Cardiac septum (tissue), 1 donor: ENCODE data around the gene ZNF628. TPM values are rescaled to one million over a fixed set of nuclear protein-coding genes. Genes with fewer than 3 reads are reported as not detected.
"Not testable (repeated sequence)": the region's sequence is repeated elsewhere in the genome, so short reads cannot be mapped to it uniquely, and the experiment has no call there.

Source experiments
- DNase-seq: peaks from one replicate; pipeline ENCODE4 v3.0.0-alpha.2; 2020; ENCODE audit warnings: low spot score
- intact Hi-C: fragments of 100-400 bp; cut with DNase I; formaldehyde crosslinking; loops from one replicate; pipeline ENCODE4 v1.14.0; 2022
- total RNA-seq: library from RNA; stranded (reverse); fragmentation: NEBNext Ultra II Directional; extraction: Animal tissue kit (Norgen Biotek cat#: 25700); gene quantifications from one replicate; pipeline ENCODE4 v1.2.1, GENCODE V29; 2021
- donor health status: DM: no; HTN: no; CAD: no.

ZNF628 gene
- total RNA-seq, 1 donor from 2014 or later = 3.4 TPM

DNA sequence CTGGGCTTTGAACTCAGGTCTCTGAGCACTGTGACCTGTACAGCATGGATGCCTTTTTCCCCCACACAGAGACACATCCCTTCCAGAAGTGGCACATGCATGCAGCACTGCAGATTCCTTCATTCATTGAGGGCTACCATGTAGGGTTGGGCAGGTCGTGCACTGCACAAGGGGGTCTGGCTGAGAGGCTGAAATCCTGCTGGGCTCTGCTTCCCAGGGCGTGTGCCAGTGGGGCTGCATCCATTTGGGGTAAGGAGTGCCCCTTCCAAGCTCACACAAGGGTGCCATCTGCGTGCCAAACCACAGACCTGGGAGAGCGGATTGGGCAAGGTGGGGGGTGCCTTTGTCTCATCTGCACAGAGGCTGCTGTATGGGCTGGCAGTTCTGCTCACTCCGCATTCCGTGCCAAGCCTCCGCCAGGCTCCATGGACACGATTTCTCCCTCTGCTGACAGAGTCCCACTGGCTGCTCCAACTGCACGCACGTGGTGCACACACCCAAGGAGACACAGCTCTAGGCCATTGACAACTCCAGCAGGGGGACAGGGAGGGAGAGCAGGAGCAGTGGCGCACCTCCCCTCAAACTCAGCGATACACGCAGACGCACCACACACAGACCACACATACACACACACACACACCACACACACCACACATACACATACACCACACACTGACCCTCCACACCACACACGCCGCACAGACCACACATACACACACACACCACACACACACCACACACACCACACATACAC lies 28.8 kb upstream of the ZNF628 start:
- DNase-seq = no peak
- intact Hi-C loops = no loop called here

GRCh38 chr19:55448175-55448490 lies 28.3 kb upstream of the ZNF628 start:
- intact Hi-C loops, DNase-seq: not testable (repeated sequence)

DNA sequence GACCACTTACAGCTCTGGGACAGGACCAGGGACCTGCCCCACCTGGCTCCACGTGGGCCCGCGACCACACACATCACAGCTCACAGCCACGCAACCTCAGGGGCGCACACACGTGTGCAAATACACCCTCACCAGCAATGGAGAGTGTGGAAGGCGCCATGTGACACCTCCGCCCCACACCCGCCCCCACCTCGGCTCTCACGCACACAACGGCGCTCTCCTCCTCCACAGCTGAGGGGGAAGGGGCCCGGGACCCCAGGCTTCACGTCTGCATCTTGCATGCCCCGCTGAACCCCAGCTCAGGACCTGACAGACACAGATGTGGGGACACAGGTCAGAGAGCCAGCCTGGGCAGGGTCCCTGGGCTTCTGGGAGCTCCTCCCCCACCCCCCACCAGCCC lies 26.9 kb upstream of the ZNF628 start:
- DNase-seq = no peak
- intact Hi-C loops = no loop called here

DNA sequence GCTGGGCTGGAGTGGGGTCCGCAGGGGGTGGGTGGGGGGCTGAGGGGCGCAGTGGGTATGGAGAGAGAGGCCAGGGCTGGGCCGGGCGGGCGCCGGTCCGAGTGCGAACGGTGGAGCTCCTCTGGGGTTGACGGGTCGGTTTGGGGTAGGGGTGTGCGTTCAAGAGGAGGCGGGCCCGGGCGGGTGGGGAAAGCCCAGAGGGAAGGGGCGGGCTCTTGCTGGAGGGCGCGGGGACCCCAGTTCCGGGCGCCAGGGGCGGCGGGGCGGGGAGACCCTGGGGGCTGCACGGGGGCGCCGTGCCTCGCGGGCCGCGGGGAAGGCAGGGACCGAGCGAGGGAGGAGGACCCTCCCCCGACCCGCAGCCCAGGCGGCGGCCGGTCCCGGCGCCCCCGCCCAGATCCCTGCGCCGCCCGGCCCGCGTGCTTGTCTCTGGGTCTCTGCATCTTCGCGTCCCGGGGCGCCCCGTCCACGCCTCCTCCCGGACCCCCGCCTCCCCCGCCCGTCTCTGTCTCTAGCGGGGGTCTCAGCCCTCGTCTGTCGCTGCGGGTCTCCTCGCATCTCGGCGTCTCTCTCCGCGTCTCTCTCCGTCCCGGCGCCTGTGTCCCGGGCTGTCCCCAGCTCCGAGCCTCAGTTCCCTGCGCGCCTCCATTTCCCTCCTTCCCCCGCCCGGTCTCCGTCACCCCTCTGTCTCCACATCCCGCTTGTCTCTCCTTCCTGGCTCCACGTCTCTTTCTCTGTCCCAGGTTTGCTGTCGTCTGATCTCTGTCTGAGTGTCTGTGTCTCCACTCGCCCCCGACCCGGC lies 25.1 kb upstream of the ZNF628 start:
- intact Hi-C loops = no loop called here
- no peak for DNase-seq

GRCh38 chr19:55451965-55452748 lies 24.3 kb upstream of the ZNF628 start:
- intact Hi-C loops = no loop called here

DNA sequence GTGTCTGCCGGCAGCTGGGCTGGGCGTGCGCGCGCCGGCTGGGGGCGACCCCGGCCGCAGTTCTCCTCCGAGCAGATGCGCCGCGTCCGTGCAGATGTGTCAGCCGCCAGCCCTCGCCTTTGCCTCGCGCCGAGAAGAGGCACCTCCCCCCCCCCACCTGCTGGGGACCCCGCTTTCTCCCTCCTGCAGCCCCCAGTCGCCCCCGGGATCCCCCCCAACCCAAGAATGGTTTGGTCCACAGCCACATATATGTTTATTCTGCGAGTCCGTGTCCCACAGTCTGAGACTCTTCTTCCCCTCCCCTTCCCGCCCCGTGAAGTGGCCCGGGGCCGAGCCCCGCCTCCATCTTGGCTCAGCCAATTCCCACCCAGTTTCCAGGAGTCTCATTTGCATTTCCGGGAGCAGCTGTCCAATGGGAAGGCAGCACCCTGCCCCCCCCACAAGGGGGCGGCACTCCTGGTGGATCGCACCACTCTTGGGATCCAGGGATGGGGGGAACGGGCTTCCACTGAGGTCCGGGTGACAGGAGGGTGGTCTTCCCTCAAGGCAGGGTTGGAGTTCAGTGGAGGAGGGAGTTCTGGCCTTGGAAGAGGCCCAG lies 23.6 kb upstream of the ZNF628 start:
- DNase-seq = no peak
- intact Hi-C loops = no loop called here

More at GRCh38 chr19:55451965-55452748, 24.3 kb upstream of the ZNF628 start:
- DNase-seq = no peak

- intact Hi-C loops = no loop called here
- no peak for DNase-seq
Observed at GRCh38 chr19:55453511-55454260, 22.7 kb upstream of the ZNF628 start.

DNA sequence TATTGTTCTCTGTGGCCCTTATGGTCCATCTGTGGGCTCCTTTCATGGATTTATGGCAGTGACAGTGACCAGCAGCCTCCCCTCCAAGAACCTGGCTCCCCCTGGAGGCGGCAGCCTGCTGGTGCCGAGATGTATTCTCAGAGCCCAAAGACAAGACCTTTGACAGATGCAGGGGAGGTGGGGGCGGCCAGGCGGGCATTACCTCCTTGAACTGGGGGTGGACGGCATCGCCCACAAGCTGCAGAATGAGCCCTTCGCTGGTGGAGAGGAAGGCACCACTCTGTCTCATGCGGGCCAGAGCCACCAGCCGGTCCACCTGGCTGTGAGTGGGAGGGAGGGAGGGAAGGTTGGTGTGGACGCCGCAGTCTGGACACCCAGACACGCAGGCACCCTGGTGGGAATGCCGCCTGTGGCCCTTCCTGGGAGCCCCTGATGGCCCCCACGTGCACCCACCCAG lies 21.6 kb upstream of the ZNF628 start:
- DNase-seq = no peak
- intact Hi-C loops = no loop called here

- DNase-seq = no peak
- intact Hi-C loops = no loop called here
Observed at GRCh38 chr19:55455576-55456235, 20.7 kb upstream of the ZNF628 start.

- intact Hi-C loops = no loop called here
- no peak for DNase-seq
Observed at GRCh38 chr19:55456347-55456746, 20.1 kb upstream of the ZNF628 start.

GRCh38 chr19:55457683-55458457 lies 18.5 kb upstream of the ZNF628 start:
- intact Hi-C loops = no loop called here
- no peak for DNase-seq

DNA sequence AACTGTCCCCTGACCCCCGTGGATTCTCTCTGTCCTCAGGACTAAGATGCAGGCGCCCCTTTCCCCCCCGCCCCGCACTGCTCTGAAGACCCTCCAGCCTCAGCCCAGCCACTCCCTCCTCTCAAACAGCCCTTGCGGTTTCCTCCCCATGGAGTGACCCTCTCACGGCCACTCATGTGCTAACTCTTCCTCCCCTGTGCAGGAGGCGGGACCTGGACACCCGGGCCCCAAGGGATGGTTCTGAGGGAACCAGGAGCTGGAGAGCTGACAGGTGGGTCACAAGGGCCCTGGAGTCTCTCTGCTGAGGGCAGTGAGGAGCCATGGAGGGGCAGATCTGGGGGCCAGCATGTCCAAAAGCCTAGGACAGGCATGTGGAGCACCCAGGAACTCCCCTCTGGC lies 16.9 kb upstream of the ZNF628 start:
- no peak for DNase-seq
- intact Hi-C loops = no loop called here

GRCh38 chr19:55459950-55460657 lies 16.3 kb upstream of the ZNF628 start:
- DNase-seq = no peak
- intact Hi-C loops = loop anchor here (5.0 kb wide), 1 partner anchor 53 kb away; the partner anchor contains the start of gene UBE2S

- DNase-seq = peak; percentile 89
- intact Hi-C loops = loop anchor here (5.0 kb wide), 1 partner anchor 53 kb away; the partner anchor contains the start of gene UBE2S
Observed at GRCh38 chr19:55460670-55461258, 15.7 kb upstream of the ZNF628 start.

DNA sequence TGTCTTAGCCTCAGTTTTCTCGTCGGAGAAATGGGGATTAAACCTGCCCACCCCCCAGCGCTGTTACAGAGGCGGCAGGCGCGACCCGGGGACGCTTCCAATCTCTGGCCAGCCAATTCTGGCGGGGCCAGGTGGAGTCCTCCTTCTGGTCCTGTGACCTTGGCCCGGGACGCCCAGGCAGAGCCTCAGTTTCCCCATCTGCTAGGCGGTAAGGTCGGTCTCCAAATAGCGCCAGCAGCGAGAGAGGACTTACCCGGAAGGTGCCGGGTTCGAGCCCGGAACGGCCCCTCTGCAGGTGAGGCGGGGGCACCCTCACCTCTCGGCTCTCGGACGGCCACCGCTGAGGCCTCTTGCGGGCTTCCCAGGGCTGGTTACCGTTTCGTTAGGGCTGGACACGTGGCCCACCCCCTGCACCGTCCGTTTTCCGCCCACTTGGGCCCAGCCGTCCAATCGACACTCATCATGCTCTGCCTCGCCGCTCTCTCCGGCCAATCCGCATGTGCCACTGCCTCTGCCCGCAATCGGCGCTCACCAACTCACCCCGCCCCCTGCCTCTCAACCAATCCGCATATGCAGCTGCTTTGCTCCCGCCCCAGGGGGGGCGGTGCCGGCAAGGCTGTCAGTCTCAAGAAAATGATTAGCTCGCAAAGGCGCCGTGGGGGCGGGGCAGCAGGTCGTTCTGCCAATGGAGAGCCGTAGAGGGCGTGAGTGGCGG lies 15.0 kb upstream of the ZNF628 start, which contains the start of gene ISOC2:
Gene ISOC2 (minus strand): TSS at position 384 of the 715 bp plus-strand sequence. CDS start 5,156 bp downstream, outside the sequence.
- intact Hi-C loops = loop anchor here (5.0 kb wide), 1 partner anchor 54 kb away; the partner anchor contains the start of gene UBE2S
- DNase-seq = peak; percentile 100
